Osteocyte (in vitro differentiated cells): ENCODE results near the gene KDM5A. TPM values are rescaled to one million over a fixed set of nuclear protein-coding genes. Genes with fewer than 3 reads are reported as not detected.
"Not testable (repeated sequence)": the region's sequence is repeated elsewhere in the genome, so short reads cannot be mapped to it uniquely, and the experiment has no call there.

ENCODE experiments used
- DNase-seq: peaks from one replicate; pipeline ENCODE4 v3.0.0; 2021; ENCODE audit warnings: mixed read lengths; ENCODE audit not compliant: unreplicated experiment; ENCODE audit errors: extremely low spot score
- H3K27ac Mint-ChIP-seq: one replicate; pipeline ENCODE4 v1.8.0; 2021; ENCODE audit warnings: mild to moderate bottlenecking, mixed read lengths; ENCODE audit not compliant: unreplicated experiment
- H3K27me3 Mint-ChIP-seq: one replicate; pipeline ENCODE4 v1.8.0; 2021; ENCODE audit warnings: mixed read lengths; ENCODE audit not compliant: unreplicated experiment
- H3K36me3 Mint-ChIP-seq: one replicate; pipeline ENCODE4 v1.8.0; 2021; ENCODE audit warnings: mixed read lengths; ENCODE audit not compliant: unreplicated experiment
- H3K4me1 Mint-ChIP-seq: one replicate; pipeline ENCODE4 v1.8.0; 2021; ENCODE audit warnings: mixed read lengths; ENCODE audit not compliant: unreplicated experiment
- H3K4me3 Mint-ChIP-seq: one replicate; pipeline ENCODE4 v1.8.0; 2021; ENCODE audit warnings: mild to moderate bottlenecking, moderate library complexity, mixed read lengths; ENCODE audit not compliant: unreplicated experiment
- H3K9me3 Mint-ChIP-seq: one replicate; pipeline ENCODE4 v1.8.0; 2021; ENCODE audit warnings: mixed read lengths; ENCODE audit not compliant: unreplicated experiment
- CTCF ChIP-seq: fragments of 200-600 bp; sonication (generic); IDR thresholded peaks from 2 replicates; pipeline ENCODE4 v1.5.0; 2021; ENCODE audit warnings: antibody characterized with exemption, mild to moderate bottlenecking, moderate library complexity
- total RNA-seq: library from RNA; stranded (reverse); gene quantifications from 2 replicates; pipeline ENCODE4 v1.2.1, GENCODE V29; 2021

KDM5A gene
- total RNA-seq, 1 donor from 2014 or later = 81.1 TPM

DNA sequence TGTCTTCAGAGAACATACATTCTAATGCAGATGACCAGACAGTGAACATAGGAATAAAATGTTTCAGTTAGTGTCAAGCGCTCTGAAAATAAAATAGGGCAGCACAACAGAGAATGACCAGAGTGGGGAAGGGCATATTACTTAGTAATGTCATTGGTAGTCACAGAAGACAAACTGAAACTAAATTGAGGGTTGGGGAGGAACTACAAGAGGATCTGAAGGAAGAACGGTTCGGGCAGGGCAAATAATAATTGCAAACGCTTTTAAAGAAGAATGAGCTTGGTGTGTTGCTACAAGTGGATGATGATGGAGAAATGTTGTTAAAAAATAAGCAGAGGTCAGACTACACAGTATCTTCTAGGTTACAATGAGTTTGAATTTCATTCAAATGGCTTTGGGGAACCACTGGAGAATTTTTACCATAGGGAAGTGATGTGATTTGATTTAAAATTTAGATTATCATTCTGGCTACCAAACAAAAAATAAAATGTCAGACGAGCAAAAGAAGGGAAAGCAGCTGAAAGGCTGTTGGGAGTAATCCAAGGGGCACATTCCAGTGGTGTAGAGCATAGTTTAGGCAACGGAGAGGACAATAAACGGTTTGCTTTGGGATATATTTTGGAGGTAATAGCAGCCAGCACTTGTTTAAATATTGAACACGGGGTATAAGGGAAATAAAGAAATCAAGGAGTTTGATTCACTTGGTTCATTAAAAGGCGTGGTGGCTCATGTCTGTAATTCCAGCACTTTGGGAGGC, 70.2 kb downstream of the KDM5A start:
- Mint-ChIP-seq H3K27ac (no peak overlapping the region), H3K4me1 (no peaks in the 10 kb centered on the region), H3K4me3 (no peak overlapping the region), H3K27me3 (no peaks in the 10 kb centered on the region), H3K36me3 (peaks cover 70% of the 10 kb centered on the region), H3K9me3 (no peaks in the 10 kb centered on the region)
- DNase-seq = no peak
- TF ChIP-seq CTCF = no peak

DNA sequence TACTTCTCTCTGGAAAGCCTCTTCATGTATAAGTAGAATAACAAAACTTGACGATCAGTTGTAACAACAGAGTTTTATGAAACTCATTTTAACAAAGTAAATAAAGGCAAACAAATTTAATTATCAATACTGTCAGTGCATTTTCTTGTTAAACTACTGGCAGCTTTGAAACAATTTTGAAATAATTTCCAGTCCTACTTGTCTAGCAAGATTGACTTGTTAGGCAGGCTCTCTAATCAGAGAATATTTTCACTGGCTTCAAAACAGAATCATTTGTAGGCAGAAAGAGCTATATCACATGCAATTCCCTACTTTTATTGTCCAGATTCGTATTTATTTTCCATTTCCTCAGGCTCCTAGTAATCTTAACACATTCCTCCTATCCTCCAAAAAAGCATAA, 80.6 kb downstream of the KDM5A start:
- no peaks in the 10 kb centered on the region for H3K4me1 Mint-ChIP-seq
- H3K27ac Mint-ChIP-seq = no peak overlapping the region
- H3K27me3 Mint-ChIP-seq = no peaks in the 10 kb centered on the region
- H3K36me3 Mint-ChIP-seq = peaks cover 76% of the 10 kb centered on the region
- no peak for TF ChIP-seq CTCF
- no peak overlapping the region for H3K4me3 Mint-ChIP-seq
- no peaks in the 10 kb centered on the region for H3K9me3 Mint-ChIP-seq
- no peak for DNase-seq

DNA sequence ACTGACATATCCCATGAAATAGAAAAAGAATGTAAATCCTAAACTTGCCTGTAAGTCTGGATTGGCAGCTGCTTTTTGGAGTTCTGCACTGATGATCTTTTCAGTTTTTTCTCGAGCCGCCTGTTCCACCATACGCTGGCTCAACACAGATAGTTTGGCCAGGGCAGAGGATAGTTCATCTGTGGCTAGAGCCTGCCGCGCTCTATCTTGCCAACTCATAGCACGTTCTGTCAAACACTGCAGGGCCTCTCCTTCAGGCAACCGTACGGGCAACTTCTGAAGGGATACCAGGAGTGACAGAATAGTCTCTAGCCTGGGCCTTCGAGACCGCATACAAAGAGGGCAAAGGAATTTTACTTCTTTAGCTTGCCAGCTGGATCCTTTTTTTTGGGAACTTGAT, 81.7 kb downstream of the KDM5A start:
- Mint-ChIP-seq H3K4me1 (no peaks in the 10 kb centered on the region), H3K9me3 (peaks cover 2% of the 10 kb centered on the region), H3K27ac (no peak overlapping the region), H3K4me3 (no peak overlapping the region), H3K27me3 (no peaks in the 10 kb centered on the region), H3K36me3 (peaks cover 84% of the 10 kb centered on the region)
- no peak for DNase-seq
- TF ChIP-seq CTCF = no peak

GRCh38 chr12:304805-305204, 84.3 kb downstream of the KDM5A start:
- Mint-ChIP-seq H3K27me3 (no peaks in the 10 kb centered on the region), H3K27ac (no peak overlapping the region), H3K4me3 (no peak overlapping the region), H3K36me3 (peaks cover 89% of the 10 kb centered on the region), H3K4me1 (no peaks in the 10 kb centered on the region), H3K9me3 (peaks cover 10% of the 10 kb centered on the region)
- no peak for DNase-seq
- TF ChIP-seq CTCF = no peak

- peaks cover 90% of the 10 kb centered on the region for H3K36me3 Mint-ChIP-seq
- not testable (repeated sequence) for H3K27ac Mint-ChIP-seq, DNase-seq, H3K4me1 Mint-ChIP-seq, H3K4me3 Mint-ChIP-seq, H3K27me3 Mint-ChIP-seq
- H3K9me3 Mint-ChIP-seq = peaks cover 22% of the 10 kb centered on the region
Observed at GRCh38 chr12:302766-303165, 86.4 kb downstream of the KDM5A start.

DNA sequence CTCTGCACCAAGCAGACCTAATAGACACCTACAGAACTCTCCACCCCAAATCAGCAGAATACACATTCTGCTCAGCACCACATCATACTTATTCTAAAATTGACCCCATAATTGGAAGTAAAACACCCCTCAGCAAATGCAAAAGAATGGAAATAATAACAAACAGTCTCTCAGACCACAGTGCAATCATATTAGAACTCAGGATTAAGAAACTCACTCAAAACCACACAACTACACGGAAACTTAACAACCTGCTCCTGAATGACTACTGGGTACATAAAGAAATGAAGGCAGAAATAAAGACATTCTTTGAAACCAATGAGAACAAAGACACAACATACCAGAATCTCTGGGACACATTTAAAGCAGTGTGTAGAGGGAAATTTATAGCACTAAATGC, 89.0 kb downstream of the KDM5A start:
- not testable (repeated sequence) for H3K4me1 Mint-ChIP-seq, H3K4me3 Mint-ChIP-seq, H3K27me3 Mint-ChIP-seq, H3K27ac Mint-ChIP-seq, DNase-seq
- Mint-ChIP-seq H3K36me3 (peaks cover 85% of the 10 kb centered on the region), H3K9me3 (peaks cover 22% of the 10 kb centered on the region)

DNA sequence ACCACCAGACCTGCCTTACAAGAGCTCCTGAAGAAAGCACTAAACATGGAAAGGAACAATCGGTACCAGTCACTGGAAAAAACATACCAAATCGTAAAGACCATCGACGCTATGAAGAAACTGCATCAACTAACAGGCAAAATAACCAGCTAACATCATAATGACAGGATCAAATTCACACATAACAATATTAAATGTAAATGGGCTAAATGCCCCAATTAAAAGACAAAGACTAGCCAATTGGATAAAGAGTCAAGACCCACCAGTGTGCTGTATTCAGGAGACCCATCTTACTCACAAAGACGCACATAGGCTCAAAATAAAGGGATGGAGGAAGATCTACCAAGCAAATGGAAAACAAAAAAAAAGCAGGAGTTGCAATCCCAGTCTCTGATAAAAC, 89.6 kb downstream of the KDM5A start:
- peaks cover 88% of the 10 kb centered on the region for H3K36me3 Mint-ChIP-seq
- not testable (repeated sequence) for H3K4me3 Mint-ChIP-seq, H3K27me3 Mint-ChIP-seq, H3K4me1 Mint-ChIP-seq, H3K27ac Mint-ChIP-seq, DNase-seq
- peaks cover 22% of the 10 kb centered on the region for H3K9me3 Mint-ChIP-seq

GRCh38 chr12:298059-298458, 91.1 kb downstream of the KDM5A start:
- H3K36me3 Mint-ChIP-seq = peaks cover 85% of the 10 kb centered on the region
- H3K27me3 Mint-ChIP-seq, H3K27ac Mint-ChIP-seq, H3K4me1 Mint-ChIP-seq, H3K4me3 Mint-ChIP-seq, DNase-seq: not testable (repeated sequence)
- H3K9me3 Mint-ChIP-seq = peaks cover 22% of the 10 kb centered on the region
